CD4-positive, alpha-beta T cell treated with Interleukin-6 for 4 hours (primary cell): ENCODE data around the gene TRAF1.

Experiments used
- DNase-seq: peaks from one replicate; pipeline ENCODE4 v3.0.0-alpha.2; 2020; ENCODE audit warnings: mixed read lengths

TRAF1 gene

GRCh38 chr9:120867676-120868338, 58.8 kb downstream of the TRAF1 start:
- no peak for DNase-seq

- DNase-seq: no peak
Measured at GRCh38 chr9:120866651-120867050, 59.9 kb downstream of the TRAF1 start.

GRCh38 chr9:120865809-120866208, 60.8 kb downstream of the TRAF1 start:
- DNase-seq: no peak

GRCh38 chr9:120865176-120865575, 61.4 kb downstream of the TRAF1 start:
- no peak for DNase-seq

- DNase-seq: no peak
Measured at GRCh38 chr9:120864719-120865118, 61.9 kb downstream of the TRAF1 start.

- DNase-seq: no peak
Measured at GRCh38 chr9:120863833-120864232, 62.8 kb downstream of the TRAF1 start.

GRCh38 chr9:120862452-120862851, 64.1 kb downstream of the TRAF1 start:
- no peak for DNase-seq

GRCh38 chr9:120861935-120862334, 64.7 kb downstream of the TRAF1 start:
- no peak for DNase-seq

GRCh38 chr9:120860083-120860482, 66.5 kb downstream of the TRAF1 start:
- no peak for DNase-seq

- DNase-seq: no peak
Measured at GRCh38 chr9:120859361-120859760, 67.2 kb downstream of the TRAF1 start.

GRCh38 chr9:120857902-120858301, 68.7 kb downstream of the TRAF1 start:
- DNase-seq: no peak

GRCh38 chr9:120857481-120857880, 69.1 kb downstream of the TRAF1 start:
- no peak for DNase-seq

- DNase-seq: no peak
Measured at GRCh38 chr9:120856700-120857099, 69.9 kb downstream of the TRAF1 start.

GRCh38 chr9:120855827-120856670, 70.5 kb downstream of the TRAF1 start:
- no peak for DNase-seq

- no peak for DNase-seq
Measured at GRCh38 chr9:120854596-120855327, 71.8 kb downstream of the TRAF1 start.

GRCh38 chr9:120853198-120853597, 73.4 kb downstream of the TRAF1 start:
- DNase-seq: no peak
